22Rv1 (cell line): Measurements from ENCODE around the gene SLC25A33.
A peak's percentile ranks its signal among the peaks of the same experiment; 100 is the strongest.

Experiments
- H3K27ac ChIP-seq: fragments of 450-650 bp; 2 replicates; pipeline ENCODE4 v1.5.1; 2017
- ZFX ChIP-seq: fragments of 450-650 bp; IDR thresholded peaks from 2 replicates; pipeline ENCODE4 v1.6.1; 2017; ENCODE audit warnings: antibody characterized with exemption, borderline replicate concordance
- TF ChIP-seq, protein P1 (sequence below): fragments of 450-650 bp; IDR thresholded peaks from 2 replicates; pipeline ENCODE4 v1.5.1; 2017; ENCODE audit warnings: mild to moderate bottlenecking

SLC25A33 gene

GRCh38 chr1:9520411-9520810 is 18.9 kb upstream of the SLC25A33 start:
- no peak overlapping the region for H3K27ac ChIP-seq
- TF ChIP-seq ZFX, result no peak
- TF ChIP-seq, protein P1, sequence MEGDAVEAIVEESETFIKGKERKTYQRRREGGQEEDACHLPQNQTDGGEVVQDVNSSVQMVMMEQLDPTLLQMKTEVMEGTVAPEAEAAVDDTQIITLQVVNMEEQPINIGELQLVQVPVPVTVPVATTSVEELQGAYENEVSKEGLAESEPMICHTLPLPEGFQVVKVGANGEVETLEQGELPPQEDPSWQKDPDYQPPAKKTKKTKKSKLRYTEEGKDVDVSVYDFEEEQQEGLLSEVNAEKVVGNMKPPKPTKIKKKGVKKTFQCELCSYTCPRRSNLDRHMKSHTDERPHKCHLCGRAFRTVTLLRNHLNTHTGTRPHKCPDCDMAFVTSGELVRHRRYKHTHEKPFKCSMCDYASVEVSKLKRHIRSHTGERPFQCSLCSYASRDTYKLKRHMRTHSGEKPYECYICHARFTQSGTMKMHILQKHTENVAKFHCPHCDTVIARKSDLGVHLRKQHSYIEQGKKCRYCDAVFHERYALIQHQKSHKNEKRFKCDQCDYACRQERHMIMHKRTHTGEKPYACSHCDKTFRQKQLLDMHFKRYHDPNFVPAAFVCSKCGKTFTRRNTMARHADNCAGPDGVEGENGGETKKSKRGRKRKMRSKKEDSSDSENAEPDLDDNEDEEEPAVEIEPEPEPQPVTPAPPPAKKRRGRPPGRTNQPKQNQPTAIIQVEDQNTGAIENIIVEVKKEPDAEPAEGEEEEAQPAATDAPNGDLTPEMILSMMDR, result no peak

GRCh38 chr1:9529190-9529589 is 10.1 kb upstream of the SLC25A33 start:
- no peak overlapping the region for H3K27ac ChIP-seq
- TF ChIP-seq, protein P1, result no peak
- no peak for TF ChIP-seq ZFX

- TF ChIP-seq ZFX, result no peak
- TF ChIP-seq, protein P1, result no peak
- no peak overlapping the region for H3K27ac ChIP-seq
Measured at GRCh38 chr1:9530320-9530719, 8.9 kb upstream of the SLC25A33 start.

- no peak overlapping the region for H3K27ac ChIP-seq
- TF ChIP-seq, protein P1, result no peak
- TF ChIP-seq ZFX, result no peak
Measured at GRCh38 chr1:9534953-9535352, 4.3 kb upstream of the SLC25A33 start.

GRCh38 chr1:9536301-9536700 is 3.0 kb upstream of the SLC25A33 start:
- TF ChIP-seq, protein P1, result no peak
- no peak for TF ChIP-seq ZFX
- no peak overlapping the region for H3K27ac ChIP-seq

DNA sequence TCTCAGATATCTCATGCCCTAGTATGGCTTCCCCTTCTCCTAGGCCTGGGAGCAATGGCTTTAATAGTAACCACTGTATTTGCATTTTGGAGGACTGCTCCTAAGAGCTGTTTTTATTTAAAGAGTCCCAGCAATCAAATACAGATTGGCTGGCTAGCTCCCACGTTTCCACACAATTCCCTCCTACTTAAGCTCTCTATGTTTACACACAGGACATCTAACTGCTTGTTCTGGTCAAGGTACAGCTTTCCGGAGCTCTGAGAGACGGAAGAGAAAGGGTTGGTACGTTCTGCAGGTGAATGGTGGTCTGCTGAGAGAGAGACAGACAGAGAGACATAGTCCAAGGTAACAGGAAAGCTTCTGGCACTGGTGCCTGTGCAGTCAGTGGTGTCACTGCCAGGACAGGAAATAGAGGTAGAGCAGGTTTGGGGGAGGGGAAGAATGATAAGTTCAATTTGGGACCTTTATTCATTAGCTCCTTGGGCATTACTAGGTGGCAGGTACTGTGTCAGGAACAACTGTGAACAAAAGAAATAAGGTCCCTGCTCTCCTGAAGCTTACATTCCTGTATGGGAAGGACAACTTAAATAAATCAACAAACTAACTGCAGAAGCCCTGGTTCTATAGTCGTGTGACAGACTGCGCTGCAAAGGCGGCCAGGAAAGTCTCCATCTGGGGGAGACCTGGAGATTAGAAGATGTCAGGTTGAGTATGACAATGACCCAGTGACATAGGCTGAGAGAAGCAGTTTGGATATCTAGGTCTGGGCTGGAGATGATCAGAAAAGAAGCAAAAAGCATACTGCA is 1.2 kb upstream of the SLC25A33 start:
- peak overlapping the region; percentile 91 for H3K27ac ChIP-seq
- TF ChIP-seq, protein P1, result no peak
- TF ChIP-seq ZFX, result no peak

- peak overlapping the region; percentile 91 for H3K27ac ChIP-seq
- no peak for TF ChIP-seq ZFX
- TF ChIP-seq, protein P1, result no peak
Measured at GRCh38 chr1:9538669-9539164, 548 bp upstream of the SLC25A33 start.
